Astrocyte (in vitro differentiated cells and primary cell): ENCODE measurements around the gene ST14.

Source experiments
- EZH2 ChIP-seq: IDR thresholded peaks from 2 replicates; pipeline ENCODE4 v1.6.1; 2012; ENCODE audit warnings: mild to moderate bottlenecking, low read length, inconsistent platforms; ENCODE audit not compliant: insufficient read depth
- TF ChIP-seq, protein P1 (sequence below): IDR thresholded peaks from 2 replicates; pipeline ENCODE4 v1.5.1; 2011; ENCODE audit warnings: low read depth, mild to moderate bottlenecking, inconsistent platforms, low read length, moderate library complexity; ENCODE audit not compliant: insufficient read depth

- TF ChIP-seq, protein P1, sequence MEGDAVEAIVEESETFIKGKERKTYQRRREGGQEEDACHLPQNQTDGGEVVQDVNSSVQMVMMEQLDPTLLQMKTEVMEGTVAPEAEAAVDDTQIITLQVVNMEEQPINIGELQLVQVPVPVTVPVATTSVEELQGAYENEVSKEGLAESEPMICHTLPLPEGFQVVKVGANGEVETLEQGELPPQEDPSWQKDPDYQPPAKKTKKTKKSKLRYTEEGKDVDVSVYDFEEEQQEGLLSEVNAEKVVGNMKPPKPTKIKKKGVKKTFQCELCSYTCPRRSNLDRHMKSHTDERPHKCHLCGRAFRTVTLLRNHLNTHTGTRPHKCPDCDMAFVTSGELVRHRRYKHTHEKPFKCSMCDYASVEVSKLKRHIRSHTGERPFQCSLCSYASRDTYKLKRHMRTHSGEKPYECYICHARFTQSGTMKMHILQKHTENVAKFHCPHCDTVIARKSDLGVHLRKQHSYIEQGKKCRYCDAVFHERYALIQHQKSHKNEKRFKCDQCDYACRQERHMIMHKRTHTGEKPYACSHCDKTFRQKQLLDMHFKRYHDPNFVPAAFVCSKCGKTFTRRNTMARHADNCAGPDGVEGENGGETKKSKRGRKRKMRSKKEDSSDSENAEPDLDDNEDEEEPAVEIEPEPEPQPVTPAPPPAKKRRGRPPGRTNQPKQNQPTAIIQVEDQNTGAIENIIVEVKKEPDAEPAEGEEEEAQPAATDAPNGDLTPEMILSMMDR: no peak
- no peak for TF ChIP-seq EZH2
Measured at GRCh38 chr11:130199792-130200191, 40.2 kb downstream of the ST14 start.
